Measurements from ENCODE around the gene OLFML2A. TPM values are rescaled to one million over a fixed set of nuclear protein-coding genes. Genes with fewer than 3 reads are reported as not detected.

The OLFML2A gene
- total and polyA plus RNA-seq, 10 donors, result 3.0 to 187 (median 117) TPM

- Histone ChIP-seq H3K4me3 (no peak overlapping the region), H3K36me3 (peaks cover under 1 to 27% (median 24%) of the 10 kb centered on the region in 6 donors), H3K4me1 (peaks cover 36 to 67% (median 58%) of the 10 kb centered on the region in 6 donors), H3K27ac (peak overlapping the region; percentile 22 to 96 (median 94)), H3K9me3 (no peaks in the 10 kb centered on the region), H3K27me3 (replicated peaks in 1 of 7) (no peaks in the 10 kb centered on the region)
- TF ChIP-seq POLR2AphosphoS5 (IDR thresholded peaks at IDR 0.05) (peak in 1 of 3 donors; percentile 12), CTCF (IDR thresholded peaks at IDR 0.05 in 8 of 11, conservative IDR thresholded peaks at IDR 0.05 in 3 of 11) (no peak), POLR2A (IDR thresholded peaks at IDR 0.05) (no peak)
- WGBS, 5 donors, result 50 to 74% (median 60%) methylated on average over 7 of the region's 7 CpGs
- intact Hi-C loops (cut with DNase I; ENCODE audit: low total_unique reads), result no loop called here
- DNase-seq, result no peak
Observed at GRCh38 chr9:124863371-124863871, 86.5 kb downstream of the OLFML2A start.

Other genes starting within 250 kb of the OLFML2A start
- 1 to 10 TPM; 1.7 to 3.7 (median 2.5) TPM for gene NR6A1, start 5.8 kb upstream of the OLFML2A start, total RNA-seq
- gene NR6A1, start 5.8 kb upstream of the OLFML2A start, polyA plus RNA-seq, result under 1 TPM; 0.14 to 0.35 (median 0.24) TPM
- not detected for gene WDR38, start 76.3 kb downstream of the OLFML2A start, total RNA-seq
- gene WDR38, start 76.3 kb downstream of the OLFML2A start, polyA plus RNA-seq, result not detected
- 1,000 to 10,000 TPM in 4 of 7 donors, 100 to 1,000 TPM in 3; 873 to 1,139 (median 1,001) TPM for gene RPL35, start 84.8 kb downstream of the OLFML2A start, total RNA-seq
- gene RPL35, start 84.8 kb downstream of the OLFML2A start, polyA plus RNA-seq, result 1,000 to 10,000 TPM; 7,414 to 8,208 (median 8,201) TPM
- 10 to 100 TPM; 33.6 to 50.4 (median 47.3) TPM for gene ARPC5L, start 85.0 kb downstream of the OLFML2A start, total RNA-seq
- gene ARPC5L, start 85.0 kb downstream of the OLFML2A start, polyA plus RNA-seq, result 10 to 100 TPM; 48.1 to 75.3 (median 48.9) TPM
- gene GOLGA1, start 163.9 kb downstream of the OLFML2A start, total RNA-seq, result 10 to 100 TPM; 21.0 to 30.5 (median 24.3) TPM
- 1 to 10 TPM; 4.7 to 7.4 (median 6.3) TPM for gene GOLGA1, start 163.9 kb downstream of the OLFML2A start, polyA plus RNA-seq

Measured in spleen (tissue), 11 donors.